ENCODE data around the gene SUFU. TPM values are rescaled to one million over a fixed set of nuclear protein-coding genes. Genes with fewer than 3 reads are reported as not detected.

The SUFU gene
- total and polyA plus RNA-seq, 2 experiments from 2014 or later: 2.8 to 5.6 TPM

DNA sequence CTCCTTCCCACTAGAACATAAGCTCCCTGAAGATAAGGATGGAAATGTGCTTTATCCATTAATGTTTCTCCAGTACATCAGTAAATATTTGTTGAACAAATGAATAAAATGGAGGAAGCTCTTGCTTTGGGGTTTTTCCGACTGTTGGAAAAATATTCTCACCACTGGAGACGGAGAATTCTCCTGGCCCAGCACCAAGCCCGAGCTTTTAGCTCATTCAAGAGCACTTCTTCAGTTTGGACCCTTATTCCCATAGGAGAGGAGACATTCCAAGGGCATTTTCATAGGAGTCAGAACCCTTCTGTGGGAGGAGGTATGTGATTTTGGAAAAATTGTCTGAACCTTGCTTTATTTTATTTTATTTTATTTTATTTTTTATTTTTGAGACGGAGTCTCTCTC lies 21.0 kb downstream of the SUFU start:
- Mint-ChIP-seq H3K4me3 (no peak overlapping the region), H3K4me1 (no peaks in the 10 kb centered on the region), H3K27me3 (ENCODE audit: insufficient read depth, low read depth, poor library complexity) (peaks cover 2% of the 10 kb centered on the region), H3K27ac (no peak overlapping the region), H3K36me3 (ENCODE audit: low read depth) (no peaks in the 10 kb centered on the region), H3K9me3 (no peaks in the 10 kb centered on the region)
- Histone ChIP-seq H3K27me3 (ENCODE audit: insufficient read depth) (no peaks in the 10 kb centered on the region), H3K4me1 (ENCODE audit: insufficient read depth) (no peaks in the 10 kb centered on the region), H3K9me2 (ENCODE audit: insufficient read depth) (no peaks in the 10 kb centered on the region), H3K79me2 (replicated peaks; ENCODE audit: insufficient read depth) (no peaks in the 10 kb centered on the region), H3F3A (replicated peaks; ENCODE audit: low read depth) (no peaks in the 10 kb centered on the region), H3K4me2 (no peak overlapping the region), H3K4me3 (no peak overlapping the region), H3K36me3 (ENCODE audit: insufficient read depth) (no peaks in the 10 kb centered on the region), H2AFZ (no peak overlapping the region), H4K20me1 (replicated peaks; ENCODE audit: insufficient read depth) (no peaks in the 10 kb centered on the region; the same call in 1 of the 2 replicates), H3K27ac (ENCODE audit: low read depth) (no peak overlapping the region)
- TF ChIP-seq, protein P1, sequence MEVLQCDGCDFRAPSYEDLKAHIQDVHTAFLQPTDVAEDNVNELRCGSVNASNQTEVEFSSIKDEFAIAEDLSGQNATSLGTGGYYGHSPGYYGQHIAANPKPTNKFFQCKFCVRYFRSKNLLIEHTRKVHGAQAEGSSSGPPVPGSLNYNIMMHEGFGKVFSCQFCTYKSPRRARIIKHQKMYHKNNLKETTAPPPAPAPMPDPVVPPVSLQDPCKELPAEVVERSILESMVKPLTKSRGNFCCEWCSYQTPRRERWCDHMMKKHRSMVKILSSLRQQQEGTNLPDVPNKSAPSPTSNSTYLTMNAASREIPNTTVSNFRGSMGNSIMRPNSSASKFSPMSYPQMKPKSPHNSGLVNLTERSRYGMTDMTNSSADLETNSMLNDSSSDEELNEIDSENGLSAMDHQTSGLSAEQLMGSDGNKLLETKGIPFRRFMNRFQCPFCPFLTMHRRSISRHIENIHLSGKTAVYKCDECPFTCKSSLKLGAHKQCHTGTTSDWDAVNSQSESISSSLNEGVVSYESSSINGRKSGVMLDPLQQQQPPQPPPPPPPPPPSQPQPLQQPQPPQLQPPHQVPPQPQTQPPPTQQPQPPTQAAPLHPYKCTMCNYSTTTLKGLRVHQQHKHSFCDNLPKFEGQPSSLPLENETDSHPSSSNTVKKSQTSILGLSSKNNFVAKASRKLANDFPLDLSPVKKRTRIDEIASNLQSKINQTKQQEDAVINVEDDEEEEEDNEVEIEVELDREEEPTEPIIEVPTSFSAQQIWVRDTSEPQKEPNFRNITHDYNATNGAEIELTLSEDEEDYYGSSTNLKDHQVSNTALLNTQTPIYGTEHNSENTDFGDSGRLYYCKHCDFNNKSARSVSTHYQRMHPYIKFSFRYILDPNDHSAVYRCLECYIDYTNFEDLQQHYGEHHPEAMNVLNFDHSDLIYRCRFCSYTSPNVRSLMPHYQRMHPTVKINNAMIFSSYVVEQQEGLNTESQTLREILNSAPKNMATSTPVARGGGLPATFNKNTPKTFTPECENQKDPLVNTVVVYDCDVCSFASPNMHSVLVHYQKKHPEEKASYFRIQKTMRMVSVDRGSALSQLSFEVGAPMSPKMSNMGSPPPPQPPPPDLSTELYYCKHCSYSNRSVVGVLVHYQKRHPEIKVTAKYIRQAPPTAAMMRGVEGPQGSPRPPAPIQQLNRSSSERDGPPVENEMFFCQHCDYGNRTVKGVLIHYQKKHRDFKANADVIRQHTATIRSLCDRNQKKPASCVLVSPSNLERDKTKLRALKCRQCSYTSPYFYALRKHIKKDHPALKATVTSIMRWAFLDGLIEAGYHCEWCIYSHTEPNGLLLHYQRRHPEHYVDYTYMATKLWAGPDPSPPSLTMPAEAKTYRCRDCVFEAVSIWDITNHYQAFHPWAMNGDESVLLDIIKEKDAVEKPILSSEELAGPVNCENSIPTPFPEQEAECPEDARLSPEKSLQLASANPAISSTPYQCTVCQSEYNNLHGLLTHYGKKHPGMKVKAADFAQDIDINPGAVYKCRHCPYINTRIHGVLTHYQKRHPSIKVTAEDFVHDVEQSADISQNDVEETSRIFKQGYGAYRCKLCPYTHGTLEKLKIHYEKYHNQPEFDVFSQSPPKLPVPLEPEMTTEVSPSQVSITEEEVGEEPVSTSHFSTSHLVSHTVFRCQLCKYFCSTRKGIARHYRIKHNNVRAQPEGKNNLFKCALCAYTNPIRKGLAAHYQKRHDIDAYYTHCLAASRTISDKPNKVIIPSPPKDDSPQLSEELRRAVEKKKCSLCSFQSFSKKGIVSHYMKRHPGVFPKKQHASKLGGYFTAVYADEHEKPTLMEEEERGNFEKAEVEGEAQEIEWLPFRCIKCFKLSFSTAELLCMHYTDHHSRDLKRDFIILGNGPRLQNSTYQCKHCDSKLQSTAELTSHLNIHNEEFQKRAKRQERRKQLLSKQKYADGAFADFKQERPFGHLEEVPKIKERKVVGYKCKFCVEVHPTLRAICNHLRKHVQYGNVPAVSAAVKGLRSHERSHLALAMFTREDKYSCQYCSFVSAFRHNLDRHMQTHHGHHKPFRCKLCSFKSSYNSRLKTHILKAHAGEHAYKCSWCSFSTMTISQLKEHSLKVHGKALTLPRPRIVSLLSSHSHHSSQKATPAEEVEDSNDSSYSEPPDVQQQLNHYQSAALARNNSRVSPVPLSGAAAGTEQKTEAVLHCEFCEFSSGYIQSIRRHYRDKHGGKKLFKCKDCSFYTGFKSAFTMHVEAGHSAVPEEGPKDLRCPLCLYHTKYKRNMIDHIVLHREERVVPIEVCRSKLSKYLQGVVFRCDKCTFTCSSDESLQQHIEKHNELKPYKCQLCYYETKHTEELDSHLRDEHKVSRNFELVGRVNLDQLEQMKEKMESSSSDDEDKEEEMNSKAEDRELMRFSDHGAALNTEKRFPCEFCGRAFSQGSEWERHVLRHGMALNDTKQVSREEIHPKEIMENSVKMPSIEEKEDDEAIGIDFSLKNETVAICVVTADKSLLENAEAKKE (CRISPR knock-in tag; IDR thresholded peaks at IDR 0.05): no peak
- TF ChIP-seq, protein P2, sequence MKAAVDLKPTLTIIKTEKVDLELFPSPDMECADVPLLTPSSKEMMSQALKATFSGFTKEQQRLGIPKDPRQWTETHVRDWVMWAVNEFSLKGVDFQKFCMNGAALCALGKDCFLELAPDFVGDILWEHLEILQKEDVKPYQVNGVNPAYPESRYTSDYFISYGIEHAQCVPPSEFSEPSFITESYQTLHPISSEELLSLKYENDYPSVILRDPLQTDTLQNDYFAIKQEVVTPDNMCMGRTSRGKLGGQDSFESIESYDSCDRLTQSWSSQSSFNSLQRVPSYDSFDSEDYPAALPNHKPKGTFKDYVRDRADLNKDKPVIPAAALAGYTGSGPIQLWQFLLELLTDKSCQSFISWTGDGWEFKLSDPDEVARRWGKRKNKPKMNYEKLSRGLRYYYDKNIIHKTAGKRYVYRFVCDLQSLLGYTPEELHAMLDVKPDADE (IDR thresholded peaks at IDR 0.05): no peak
- TF ChIP-seq JUNB (IDR thresholded peaks at IDR 0.05; ENCODE audit: unreplicated experiment): no peak
- no peak for TF ChIP-seq ZNF331 (CRISPR knock-in tag; IDR thresholded peaks at IDR 0.05; ENCODE audit: low read depth)
- TF ChIP-seq EZH2 (IDR thresholded peaks at IDR 0.05; ENCODE audit: low read depth, unreplicated experiment): no peak
- no peak for TF ChIP-seq NANOG (IDR thresholded peaks at IDR 0.05; ENCODE audit: borderline replicate concordance)
- no peak for TF ChIP-seq EZH2phosphoT487 (IDR thresholded peaks at IDR 0.05; ENCODE audit: unreplicated experiment)
- TF ChIP-seq POLR2AphosphoS5 (IDR thresholded peaks at IDR 0.05; ENCODE audit: low read depth): no peak
- TF ChIP-seq CREB1 (CRISPR knock-in tag; IDR thresholded peaks at IDR 0.05; ENCODE audit: low read depth): no peak
- TF ChIP-seq, protein P3, sequence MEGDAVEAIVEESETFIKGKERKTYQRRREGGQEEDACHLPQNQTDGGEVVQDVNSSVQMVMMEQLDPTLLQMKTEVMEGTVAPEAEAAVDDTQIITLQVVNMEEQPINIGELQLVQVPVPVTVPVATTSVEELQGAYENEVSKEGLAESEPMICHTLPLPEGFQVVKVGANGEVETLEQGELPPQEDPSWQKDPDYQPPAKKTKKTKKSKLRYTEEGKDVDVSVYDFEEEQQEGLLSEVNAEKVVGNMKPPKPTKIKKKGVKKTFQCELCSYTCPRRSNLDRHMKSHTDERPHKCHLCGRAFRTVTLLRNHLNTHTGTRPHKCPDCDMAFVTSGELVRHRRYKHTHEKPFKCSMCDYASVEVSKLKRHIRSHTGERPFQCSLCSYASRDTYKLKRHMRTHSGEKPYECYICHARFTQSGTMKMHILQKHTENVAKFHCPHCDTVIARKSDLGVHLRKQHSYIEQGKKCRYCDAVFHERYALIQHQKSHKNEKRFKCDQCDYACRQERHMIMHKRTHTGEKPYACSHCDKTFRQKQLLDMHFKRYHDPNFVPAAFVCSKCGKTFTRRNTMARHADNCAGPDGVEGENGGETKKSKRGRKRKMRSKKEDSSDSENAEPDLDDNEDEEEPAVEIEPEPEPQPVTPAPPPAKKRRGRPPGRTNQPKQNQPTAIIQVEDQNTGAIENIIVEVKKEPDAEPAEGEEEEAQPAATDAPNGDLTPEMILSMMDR (conservative IDR thresholded peaks at IDR 0.05; ENCODE audit: low read depth in 2 of 2): no peak
- TF ChIP-seq, protein P4, sequence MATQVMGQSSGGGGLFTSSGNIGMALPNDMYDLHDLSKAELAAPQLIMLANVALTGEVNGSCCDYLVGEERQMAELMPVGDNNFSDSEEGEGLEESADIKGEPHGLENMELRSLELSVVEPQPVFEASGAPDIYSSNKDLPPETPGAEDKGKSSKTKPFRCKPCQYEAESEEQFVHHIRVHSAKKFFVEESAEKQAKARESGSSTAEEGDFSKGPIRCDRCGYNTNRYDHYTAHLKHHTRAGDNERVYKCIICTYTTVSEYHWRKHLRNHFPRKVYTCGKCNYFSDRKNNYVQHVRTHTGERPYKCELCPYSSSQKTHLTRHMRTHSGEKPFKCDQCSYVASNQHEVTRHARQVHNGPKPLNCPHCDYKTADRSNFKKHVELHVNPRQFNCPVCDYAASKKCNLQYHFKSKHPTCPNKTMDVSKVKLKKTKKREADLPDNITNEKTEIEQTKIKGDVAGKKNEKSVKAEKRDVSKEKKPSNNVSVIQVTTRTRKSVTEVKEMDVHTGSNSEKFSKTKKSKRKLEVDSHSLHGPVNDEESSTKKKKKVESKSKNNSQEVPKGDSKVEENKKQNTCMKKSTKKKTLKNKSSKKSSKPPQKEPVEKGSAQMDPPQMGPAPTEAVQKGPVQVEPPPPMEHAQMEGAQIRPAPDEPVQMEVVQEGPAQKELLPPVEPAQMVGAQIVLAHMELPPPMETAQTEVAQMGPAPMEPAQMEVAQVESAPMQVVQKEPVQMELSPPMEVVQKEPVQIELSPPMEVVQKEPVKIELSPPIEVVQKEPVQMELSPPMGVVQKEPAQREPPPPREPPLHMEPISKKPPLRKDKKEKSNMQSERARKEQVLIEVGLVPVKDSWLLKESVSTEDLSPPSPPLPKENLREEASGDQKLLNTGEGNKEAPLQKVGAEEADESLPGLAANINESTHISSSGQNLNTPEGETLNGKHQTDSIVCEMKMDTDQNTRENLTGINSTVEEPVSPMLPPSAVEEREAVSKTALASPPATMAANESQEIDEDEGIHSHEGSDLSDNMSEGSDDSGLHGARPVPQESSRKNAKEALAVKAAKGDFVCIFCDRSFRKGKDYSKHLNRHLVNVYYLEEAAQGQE (IDR thresholded peaks at IDR 0.05; ENCODE audit: unreplicated experiment): no peak
- no peak for TF ChIP-seq STAT1 (IDR thresholded peaks at IDR 0.05; ENCODE audit: unreplicated experiment)
- DNase-seq (ENCODE audit: low spot score) (no peak), ATAC-seq (no peak)
